Calu3 (cell line): ENCODE data around the gene TPSB2. TPM values are rescaled to one million over a fixed set of nuclear protein-coding genes. Genes with fewer than 3 reads are reported as not detected.
A peak's percentile ranks its signal among the peaks of the same experiment; 100 is the strongest.
"Not testable (repeated sequence)": the region's sequence is repeated elsewhere in the genome, so short reads cannot be mapped to it uniquely, and the experiment has no call there.

Experiments used
- BruUV-seq: library from RNA; stranded (reverse); fragments of 400-500 nt; replicated peaks from 2 replicates; lab custom pipeline; 2021; lab: Mats Ljungman, UMichigan
- CTCF ChIA-PET: fragments of 300-600 bp; sonication (Branson Sonifier 250); formaldehyde crosslinking; loops from one replicate; lab custom pipeline; 2022; ENCODE audit warnings: antibody characterized with exemption; lab: Charles Lee
- DNase-seq: peaks from one replicate; pipeline ENCODE4 v3.0.0; 2022
- H3K27ac Mint-ChIP-seq: one replicate; pipeline ENCODE4 v1.8.0; 2022; ENCODE audit warnings: mixed read lengths; ENCODE audit not compliant: unreplicated experiment
- H3K27me3 Mint-ChIP-seq: one replicate; pipeline ENCODE4 v1.8.0; 2022; ENCODE audit warnings: mixed read lengths; ENCODE audit not compliant: unreplicated experiment
- H3K36me3 Mint-ChIP-seq: one replicate; pipeline ENCODE4 v1.8.0; 2022; ENCODE audit warnings: mild to moderate bottlenecking, moderate library complexity, mixed read lengths; ENCODE audit not compliant: insufficient read depth, unreplicated experiment
- H3K4me1 Mint-ChIP-seq: one replicate; pipeline ENCODE4 v1.8.0; 2022; ENCODE audit warnings: mild to moderate bottlenecking, low read depth, mixed read lengths; ENCODE audit not compliant: unreplicated experiment
- H3K4me3 Mint-ChIP-seq: one replicate; pipeline ENCODE4 v1.8.0; 2022; ENCODE audit warnings: mild to moderate bottlenecking, low read depth, moderate library complexity, mixed read lengths; ENCODE audit not compliant: unreplicated experiment
- H3K9me3 Mint-ChIP-seq: one replicate; pipeline ENCODE4 v1.8.0; 2022; ENCODE audit warnings: low read depth, mixed read lengths; ENCODE audit not compliant: unreplicated experiment
- CTCF ChIP-seq: fragments of 200-600 bp; IDR thresholded peaks from one replicate; pipeline ENCODE4 v1.8.0; 2022; ENCODE audit warnings: antibody characterized with exemption; ENCODE audit not compliant: unreplicated experiment
- intact Hi-C: fragments of 100-400 bp; cut with micrococcal nuclease; formaldehyde crosslinking; loops from one replicate; pipeline ENCODE4 v1.10.0; 2022; ENCODE audit not compliant: unreplicated experiment
- total RNA-seq: library from RNA; stranded (reverse); gene quantifications from 2 replicates; pipeline ENCODE4 v1.2.3, GENCODE V29; 2022

The TPSB2 gene
- total RNA-seq, 1 experiment from 2014 or later, result not detected

DNA sequence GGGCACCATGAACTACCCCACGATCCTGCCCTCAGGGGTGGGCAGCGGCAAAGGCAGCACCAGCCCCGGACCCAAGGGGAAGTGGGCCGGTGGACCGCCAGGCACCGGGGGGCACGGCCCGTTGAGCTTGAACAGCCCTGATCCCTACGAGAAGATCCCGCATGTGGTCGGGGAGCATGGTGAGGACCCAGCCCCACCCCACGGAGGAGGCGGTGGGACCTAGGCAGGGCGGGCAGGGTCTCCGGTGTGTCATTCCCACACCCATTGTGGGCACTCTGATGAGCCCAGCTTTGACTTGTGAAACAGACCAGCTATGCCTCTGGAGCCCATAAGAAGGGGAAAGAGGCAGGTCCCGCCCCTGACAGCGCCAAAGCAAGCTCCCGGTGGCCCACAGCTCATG lies 27.7 kb downstream of the TPSB2 start:
- intact Hi-C loops, result no loop called here
- no peak overlapping the region for H3K4me3 Mint-ChIP-seq
- no TSS peak for BruUV-seq
- TF ChIP-seq CTCF, result no peak
- no peaks in the 10 kb centered on the region for H3K36me3 Mint-ChIP-seq
- DNase-seq, result no peak
- peaks cover 88% of the 10 kb centered on the region for H3K27me3 Mint-ChIP-seq
- no peaks in the 10 kb centered on the region for H3K4me1 Mint-ChIP-seq
- no peaks in the 10 kb centered on the region for H3K9me3 Mint-ChIP-seq
- no peak overlapping the region for H3K27ac Mint-ChIP-seq
- CTCF ChIA-PET, result interaction anchor here (0.6 kb wide), 1 partner anchor 429 kb away, joined by 4 read pairs; no protein-coding TSS in a partner anchor

DNA sequence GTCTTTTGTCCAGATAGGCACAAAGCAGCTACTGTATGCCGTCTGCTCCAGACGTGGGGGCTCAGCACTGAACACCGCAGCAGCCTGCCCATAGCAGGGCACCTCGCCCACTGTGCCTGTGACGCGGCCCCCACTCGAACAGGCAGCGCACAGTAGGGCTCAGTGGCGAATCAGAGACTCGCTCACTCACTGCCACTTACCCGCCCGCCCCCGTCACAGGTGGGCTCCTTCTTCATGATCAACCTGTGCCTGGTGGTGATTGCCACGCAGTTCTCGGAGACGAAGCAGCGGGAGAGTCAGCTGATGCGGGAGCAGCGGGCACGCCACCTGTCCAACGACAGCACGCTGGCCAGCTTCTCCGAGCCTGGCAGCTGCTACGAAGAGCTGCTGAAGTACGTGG lies 28.5 kb downstream of the TPSB2 start:
- intact Hi-C loops, result no loop called here
- Mint-ChIP-seq H3K27me3 (peaks cover 88% of the 10 kb centered on the region), H3K4me3 (no peak overlapping the region), H3K9me3 (no peaks in the 10 kb centered on the region), H3K36me3 (no peaks in the 10 kb centered on the region), H3K27ac (no peak overlapping the region), H3K4me1 (no peaks in the 10 kb centered on the region)
- TF ChIP-seq CTCF, result no peak
- DNase-seq, result no peak
- CTCF ChIA-PET, result no interaction called here
- BruUV-seq, result no TSS peak

DNA sequence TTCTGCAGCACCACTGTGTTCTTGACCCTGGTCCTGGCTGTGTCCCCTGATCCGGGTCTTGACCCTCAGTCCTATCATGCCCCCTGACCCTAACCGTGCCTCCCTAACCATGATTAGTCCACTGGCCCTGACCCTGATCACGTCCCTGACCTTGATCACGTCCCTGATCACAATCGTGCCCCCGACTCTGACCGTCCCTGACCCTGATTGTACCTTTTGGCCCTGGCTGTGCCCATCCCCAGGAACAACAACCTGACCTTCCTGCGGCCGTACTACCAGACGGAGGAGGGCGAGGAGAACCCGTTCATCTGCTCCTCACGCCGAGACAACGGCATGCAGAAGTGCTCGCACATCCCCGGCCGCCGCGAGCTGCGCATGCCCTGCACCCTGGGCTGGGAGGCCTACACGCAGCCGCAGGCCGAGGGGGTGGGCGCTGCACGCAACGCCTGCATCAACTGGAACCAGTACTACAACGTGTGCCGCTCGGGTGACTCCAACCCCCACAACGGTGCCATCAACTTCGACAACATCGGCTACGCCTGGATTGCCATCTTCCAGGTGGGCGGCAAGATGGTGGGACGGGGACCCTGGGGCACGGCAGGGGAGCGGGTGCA lies 29.9 kb downstream of the TPSB2 start:
- DNase-seq, result no peak
- Mint-ChIP-seq H3K9me3 (no peaks in the 10 kb centered on the region), H3K36me3 (no peaks in the 10 kb centered on the region), H3K27ac (peak overlapping the region; percentile 3), H3K27me3 (peaks cover 88% of the 10 kb centered on the region), H3K4me3 (no peak overlapping the region), H3K4me1 (no peaks in the 10 kb centered on the region)
- CTCF ChIA-PET, result no interaction called here
- no peak for TF ChIP-seq CTCF
- BruUV-seq, result no TSS peak
- intact Hi-C loops, result no loop called here

GRCh38 chr16:1199347-1200013 lies 30.5 kb downstream of the TPSB2 start:
- no peak for DNase-seq
- intact Hi-C loops, result no loop called here
- Mint-ChIP-seq H3K27me3 (peaks cover 82% of the 10 kb centered on the region), H3K4me1 (no peaks in the 10 kb centered on the region), H3K4me3 (no peak overlapping the region), H3K27ac (peak overlapping the region; percentile 3), H3K36me3 (no peaks in the 10 kb centered on the region), H3K9me3 (no peaks in the 10 kb centered on the region)
- no peak for TF ChIP-seq CTCF
- CTCF ChIA-PET, result no interaction called here
- BruUV-seq, result no TSS peak

DNA sequence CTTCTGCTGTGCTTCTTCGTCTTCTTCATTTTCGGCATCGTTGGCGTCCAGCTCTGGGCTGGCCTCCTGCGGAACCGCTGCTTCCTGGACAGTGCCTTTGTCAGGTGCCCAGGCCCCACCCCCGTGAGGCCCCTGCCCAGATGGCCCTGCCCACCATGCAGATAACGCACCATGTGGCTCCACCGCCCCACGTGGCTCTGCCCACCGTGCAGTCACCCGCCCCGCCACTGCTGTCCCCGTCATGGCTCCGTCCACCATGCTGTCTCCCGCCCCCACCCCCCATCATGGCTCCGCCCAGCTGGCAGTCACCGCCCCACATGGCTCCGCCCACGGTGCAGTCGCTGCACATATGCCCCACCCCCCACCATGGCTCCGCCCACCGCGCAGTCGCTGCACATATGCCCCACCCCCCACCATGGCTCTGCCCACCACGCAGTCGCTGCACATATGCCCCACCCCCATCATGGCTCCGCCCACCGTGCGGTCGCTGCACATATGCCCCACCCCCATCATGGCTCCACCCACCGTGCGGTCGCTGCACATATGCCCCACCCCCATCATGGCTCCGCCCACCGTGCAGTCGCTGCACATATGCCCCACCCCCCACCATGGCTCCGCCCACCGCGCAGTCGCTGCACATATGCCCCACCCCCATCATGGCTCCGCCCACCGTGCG lies 31.2 kb downstream of the TPSB2 start:
- H3K4me3 Mint-ChIP-seq, H3K27ac Mint-ChIP-seq, H3K4me1 Mint-ChIP-seq, DNase-seq, CTCF ChIA-PET, H3K36me3 Mint-ChIP-seq, intact Hi-C loops, BruUV-seq, H3K9me3 Mint-ChIP-seq: not testable (repeated sequence)
- H3K27me3 Mint-ChIP-seq, result peaks cover 80% of the 10 kb centered on the region
